Measurements from ENCODE around the gene DIAPH2. TPM values are rescaled to one million over a fixed set of nuclear protein-coding genes. Genes with fewer than 3 reads are reported as not detected.

Gene DIAPH2
- total and polyA plus RNA-seq, 2 donors (not counting 1 experiment from before 2014, with no cell fraction given), result 4.2 to 32.4 TPM

- ChIA-PET POLR2A (no interaction called here), CTCF (no interaction called here)
- Histone ChIP-seq H3K4me1 (ENCODE audit: control insufficient read depth in 2 of 2, insufficient read depth in 2 of 2, low read length in 2 of 2) (no peaks in the 10 kb centered on the region), H3K9me3 (ENCODE audit: control extremely low read depth in 1 of 3, control insufficient read depth in 2 of 3, insufficient read depth in 1 of 3, low read length in 2 of 3) (no peaks in the 10 kb centered on the region), H2AFZ (ENCODE audit: insufficient read depth, low read depth, low read length, poor library complexity, severe bottlenecking) (no peak overlapping the region), H3K9ac (ENCODE audit: low read length) (no peak overlapping the region), H3K27me3 (replicated peaks in 1 of 4; ENCODE audit: control extremely low read depth in 1 of 4, control insufficient read depth in 3 of 4, insufficient read depth in 4 of 4, low read length in 3 of 4) (no peaks in the 10 kb centered on the region), H4K20me1 (ENCODE audit: control insufficient read depth, insufficient read depth, low read length, poor library complexity, severe bottlenecking) (no peaks in the 10 kb centered on the region), H3K4me2 (replicated peaks; ENCODE audit: low read depth, low read length, poor library complexity, severe bottlenecking) (no peak overlapping the region), H3K36me3 (replicated peaks in 1 of 2; ENCODE audit: control extremely low read depth in 1 of 2, control insufficient read depth in 1 of 2, extremely low read depth in 1 of 2, insufficient read depth in 2 of 2, low read length in 1 of 2) (no peaks in the 10 kb centered on the region), H3K27ac (ENCODE audit: low read length in 2 of 2) (no peak overlapping the region), H3K4me3 (ENCODE audit: control extremely low read depth in 1 of 5, extremely low read depth in 1 of 5, insufficient read depth in 1 of 5, low read depth in 2 of 5, low read length in 4 of 5) (no peak overlapping the region), H3K79me2 (ENCODE audit: control insufficient read depth, insufficient read depth, low read length) (no peaks in the 10 kb centered on the region)
- no peak for TF ChIP-seq EZH2 (IDR thresholded peaks at IDR 0.05; ENCODE audit: borderline replicate concordance, insufficient read depth, low read depth, low read length, poor library complexity, severe bottlenecking)
- TF ChIP-seq, protein P1, sequence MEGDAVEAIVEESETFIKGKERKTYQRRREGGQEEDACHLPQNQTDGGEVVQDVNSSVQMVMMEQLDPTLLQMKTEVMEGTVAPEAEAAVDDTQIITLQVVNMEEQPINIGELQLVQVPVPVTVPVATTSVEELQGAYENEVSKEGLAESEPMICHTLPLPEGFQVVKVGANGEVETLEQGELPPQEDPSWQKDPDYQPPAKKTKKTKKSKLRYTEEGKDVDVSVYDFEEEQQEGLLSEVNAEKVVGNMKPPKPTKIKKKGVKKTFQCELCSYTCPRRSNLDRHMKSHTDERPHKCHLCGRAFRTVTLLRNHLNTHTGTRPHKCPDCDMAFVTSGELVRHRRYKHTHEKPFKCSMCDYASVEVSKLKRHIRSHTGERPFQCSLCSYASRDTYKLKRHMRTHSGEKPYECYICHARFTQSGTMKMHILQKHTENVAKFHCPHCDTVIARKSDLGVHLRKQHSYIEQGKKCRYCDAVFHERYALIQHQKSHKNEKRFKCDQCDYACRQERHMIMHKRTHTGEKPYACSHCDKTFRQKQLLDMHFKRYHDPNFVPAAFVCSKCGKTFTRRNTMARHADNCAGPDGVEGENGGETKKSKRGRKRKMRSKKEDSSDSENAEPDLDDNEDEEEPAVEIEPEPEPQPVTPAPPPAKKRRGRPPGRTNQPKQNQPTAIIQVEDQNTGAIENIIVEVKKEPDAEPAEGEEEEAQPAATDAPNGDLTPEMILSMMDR (IDR thresholded peaks at IDR 0.05), result no peak
- Mint-ChIP-seq H3K27me3 (no peaks in the 10 kb centered on the region), H3K4me3 (no peak overlapping the region), H3K27ac (no peak overlapping the region), H3K4me1 (no peaks in the 10 kb centered on the region), H3K9me3 (ENCODE audit: insufficient read depth) (no peaks in the 10 kb centered on the region)
- DNase-seq (no peak), ATAC-seq (ENCODE audit: low read depth) (no peak)
- WGBS (ENCODE audit: insufficient coverage), result no CpG with 5 or more reads among the region's 2 CpGs
- intact Hi-C loops (cut with micrococcal nuclease), result no loop called here
Observed at GRCh38 chrX:96985046-96985445, 300.4 kb downstream of the DIAPH2 start.

GRCh38 chrX:96987228-96987627 lies 302.6 kb downstream of the DIAPH2 start:
- Histone ChIP-seq H3K27ac (ENCODE audit: low read length in 2 of 2) (no peak overlapping the region), H3K4me1 (ENCODE audit: control insufficient read depth in 2 of 2, insufficient read depth in 2 of 2, low read length in 2 of 2) (no peaks in the 10 kb centered on the region), H3K4me3 (ENCODE audit: control extremely low read depth in 1 of 5, extremely low read depth in 1 of 5, insufficient read depth in 1 of 5, low read depth in 2 of 5, low read length in 4 of 5) (no peak overlapping the region), H3K27me3 (replicated peaks in 1 of 4; ENCODE audit: control extremely low read depth in 1 of 4, control insufficient read depth in 3 of 4, insufficient read depth in 4 of 4, low read length in 3 of 4) (no peaks in the 10 kb centered on the region), H3K4me2 (replicated peaks; ENCODE audit: low read depth, low read length, poor library complexity, severe bottlenecking) (no peak overlapping the region), H3K9me3 (ENCODE audit: control extremely low read depth in 1 of 3, control insufficient read depth in 2 of 3, insufficient read depth in 1 of 3, low read length in 2 of 3) (no peaks in the 10 kb centered on the region), H3K36me3 (replicated peaks in 1 of 2; ENCODE audit: control extremely low read depth in 1 of 2, control insufficient read depth in 1 of 2, extremely low read depth in 1 of 2, insufficient read depth in 2 of 2, low read length in 1 of 2) (no peaks in the 10 kb centered on the region), H4K20me1 (ENCODE audit: control insufficient read depth, insufficient read depth, low read length, poor library complexity, severe bottlenecking) (no peaks in the 10 kb centered on the region), H2AFZ (ENCODE audit: insufficient read depth, low read depth, low read length, poor library complexity, severe bottlenecking) (no peak overlapping the region), H3K9ac (ENCODE audit: low read length) (no peak overlapping the region), H3K79me2 (ENCODE audit: control insufficient read depth, insufficient read depth, low read length) (no peaks in the 10 kb centered on the region)
- Mint-ChIP-seq H3K9me3 (ENCODE audit: insufficient read depth) (no peaks in the 10 kb centered on the region), H3K27ac (no peak overlapping the region), H3K4me3 (no peak overlapping the region), H3K27me3 (no peaks in the 10 kb centered on the region), H3K4me1 (peaks cover 3% of the 10 kb centered on the region)
- ChIA-PET CTCF (no interaction called here), POLR2A (no interaction called here)
- TF ChIP-seq, protein P1 (IDR thresholded peaks at IDR 0.05), result no peak
- no peak for TF ChIP-seq EZH2 (IDR thresholded peaks at IDR 0.05; ENCODE audit: borderline replicate concordance, insufficient read depth, low read depth, low read length, poor library complexity, severe bottlenecking)
- WGBS (ENCODE audit: insufficient coverage), result no CpG with 5 or more reads among the region's 1 CpG
- intact Hi-C loops (cut with micrococcal nuclease), result no loop called here
- DNase-seq (no peak), ATAC-seq (ENCODE audit: low read depth) (no peak)

Measured in B cell (primary cell).